Measurements from ENCODE around the gene MUCL3. TPM values are rescaled to one million over a fixed set of nuclear protein-coding genes. Genes with fewer than 3 reads are reported as not detected.
A peak's percentile ranks its signal among the peaks of the same experiment; 100 is the strongest.

Gene MUCL3
- total RNA-seq, 6 experiments from 2014 or later = not detected

- TF ChIP-seq CTCF (IDR thresholded peaks at IDR 0.05) = peak; percentile 70
- Mint-ChIP-seq H3K36me3 (ENCODE audit: low read depth) (peaks cover 11% of the 10 kb centered on the region), H3K4me3 (peak within 1 kb of the TSS; percentile 87), H3K27me3 (ENCODE audit: insufficient read depth) (no peaks in the 10 kb centered on the region), H3K9me3 (no peaks in the 10 kb centered on the region), H3K27ac (peak within 1 kb of the TSS; percentile 88), H3K4me1 (ENCODE audit: low read depth) (peaks cover 28% of the 10 kb centered on the region)
- peak; percentile 85 for DNase-seq
These were observed 26.5 kb upstream of the MUCL3 start, which contains the start of gene VARS2 for GRCh38 chr6:30914076-30914853. Gene VARS2, plus strand, starts transcription at chr6:30914238. Its CDS starts 599 bp downstream, at chr6:30914837.

- H3K4me1 Mint-ChIP-seq (ENCODE audit: low read depth) = peaks cover 27% of the 10 kb centered on the region
- no peak for TF ChIP-seq CTCF (IDR thresholded peaks at IDR 0.05)
- peak overlapping the region; percentile 88 for H3K27ac Mint-ChIP-seq
- H3K9me3 Mint-ChIP-seq = no peaks in the 10 kb centered on the region
- DNase-seq = no peak
- no peaks in the 10 kb centered on the region for H3K27me3 Mint-ChIP-seq (ENCODE audit: insufficient read depth)
- H3K36me3 Mint-ChIP-seq (ENCODE audit: low read depth) = peaks cover 11% of the 10 kb centered on the region
- H3K4me3 Mint-ChIP-seq = peak overlapping the region; percentile 87
These were observed 25.8 kb upstream of the MUCL3 start for GRCh38 chr6:30914854-30915590.

DNA sequence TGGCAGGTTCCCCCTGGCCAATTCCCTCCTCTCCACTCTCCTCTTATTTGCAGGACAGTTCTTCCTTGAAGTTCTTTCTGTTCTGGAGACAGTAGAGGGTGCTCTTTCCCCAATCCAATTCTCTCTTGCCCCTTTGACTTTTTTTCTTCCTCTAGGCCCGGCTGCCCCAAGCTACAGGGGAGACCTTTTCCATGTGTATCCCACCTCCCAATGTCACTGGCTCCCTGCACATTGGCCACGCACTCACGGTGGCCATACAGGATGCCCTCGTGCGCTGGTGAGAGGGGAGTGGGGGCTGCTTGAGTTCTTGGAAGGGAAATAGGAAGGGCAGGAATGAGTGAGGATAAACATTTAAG, 25.2 kb upstream of the MUCL3 start:
- peak; percentile 80 for TF ChIP-seq CTCF (IDR thresholded peaks at IDR 0.05)
- peak overlapping the region; percentile 88; the same call in 1 of the 2 replicates for H3K27ac Mint-ChIP-seq
- peak overlapping the region; percentile 12; the same call in 1 of the 2 replicates for H3K4me3 Mint-ChIP-seq
- DNase-seq = peak; percentile 55
- H3K9me3 Mint-ChIP-seq = no peaks in the 10 kb centered on the region
- H3K36me3 Mint-ChIP-seq (ENCODE audit: low read depth) = peaks cover 11% of the 10 kb centered on the region
- no peaks in the 10 kb centered on the region for H3K27me3 Mint-ChIP-seq (ENCODE audit: insufficient read depth)
- H3K4me1 Mint-ChIP-seq (ENCODE audit: low read depth) = peaks cover 27% of the 10 kb centered on the region

- H3K27me3 Mint-ChIP-seq (ENCODE audit: insufficient read depth) = no peaks in the 10 kb centered on the region; the same call in 1 of the 2 replicates
- H3K9me3 Mint-ChIP-seq = no peaks in the 10 kb centered on the region
- no peak overlapping the region for H3K27ac Mint-ChIP-seq
- no peak for DNase-seq
- no peak for TF ChIP-seq CTCF (IDR thresholded peaks at IDR 0.05)
- peaks cover 11% of the 10 kb centered on the region for H3K36me3 Mint-ChIP-seq (ENCODE audit: low read depth)
- peaks cover 27% of the 10 kb centered on the region for H3K4me1 Mint-ChIP-seq (ENCODE audit: low read depth)
- no peak overlapping the region for H3K4me3 Mint-ChIP-seq
These were observed 23.7 kb upstream of the MUCL3 start for GRCh38 chr6:30917041-30917440.

- TF ChIP-seq CTCF (IDR thresholded peaks at IDR 0.05) = no peak
- Mint-ChIP-seq H3K9me3 (no peaks in the 10 kb centered on the region), H3K4me3 (no peak overlapping the region), H3K27me3 (ENCODE audit: insufficient read depth) (no peaks in the 10 kb centered on the region; the same call in 1 of the 2 replicates), H3K27ac (no peak overlapping the region), H3K36me3 (ENCODE audit: low read depth) (peaks cover 11% of the 10 kb centered on the region), H3K4me1 (ENCODE audit: low read depth) (peaks cover 27% of the 10 kb centered on the region)
- DNase-seq = no peak
These were observed 23.3 kb upstream of the MUCL3 start for GRCh38 chr6:30917487-30917886.
